Adrenal gland (tissue), 12 donors: ENCODE data around the gene LEMD1. TPM values are rescaled to one million over a fixed set of nuclear protein-coding genes. Genes with fewer than 3 reads are reported as not detected.

Experiments used
- DNase-seq, 7 donors: peaks; one replicate each; pipeline ENCODE4 v3.0.0-alpha.2; 2019 to 2020
- H3K27ac ChIP-seq, 5 donors: fragments of 200-600 bp; sonication (generic) in 4 of 5; 1 replicate in 3 of 5; 2 replicates in 2 of 5; pipeline versions ENCODE4 v1.5.1 to v1.8.0; 2016 to 2020; ENCODE audit warnings: mild to moderate bottlenecking in 1 of 5
- H3K27me3 ChIP-seq: fragments of 200-600 bp; 2 replicates; pipeline ENCODE4 v1.8.0; 2021
- H3K36me3 ChIP-seq, 2 donors: fragments of 200-600 bp; replicated peaks in 1 of 2; 1 replicate in 1 of 2; 2 replicates in 1 of 2; pipeline versions ENCODE4 v1.5.1 to v1.8.0; 2018 to 2022
- H3K4me1 ChIP-seq, 2 donors: fragments of 200-600 bp; replicated peaks in 1 of 2; 1 replicate in 1 of 2; 2 replicates in 1 of 2; pipeline versions ENCODE4 v1.5.1 to v1.8.0; 2018 to 2021
- H3K4me3 ChIP-seq, 4 donors: fragments of 200-600 bp; sonication (generic) in 3 of 4; one replicate each; pipeline ENCODE4 v1.5.1; 2016 to 2018
- H3K9me3 ChIP-seq, 3 donors: fragments of 200-600 bp; sonication (generic) in 1 of 3; replicated peaks in 1 of 3; 1 replicate in 2 of 3; 2 replicates in 1 of 3; pipeline versions ENCODE4 v1.5.1 to v1.8.0; 2016 to 2021
- POLR2A ChIP-seq, 2 donors: fragments of 450-650 bp; IDR thresholded peaks; one replicate each; pipeline ENCODE4 v1.6.1; 2017; ENCODE audit warnings: antibody characterized with exemption in 2 of 2, mild to moderate bottlenecking in 2 of 2, moderate library complexity in 1 of 2
- WGBS, 4 donors: extraction: QIAGEN DNeasy Blood & Tissue Kit in 2 of 4; methylation state at CpG; one replicate each; pipeline versions ENCODE4 v1.1.5 to v1.1.7; 2013 to 2017; 5-methylcytosine and 5-hydroxymethylcytosine counted together
- intact Hi-C, 2 donors: fragments of 100-400 bp; cut with DNase I; formaldehyde crosslinking; loops; one replicate each; pipeline versions ENCODE4 v1.14.1 to v1.15.0; 2022 to 2023
- polyA plus RNA-seq, 3 donors: library from polyadenylated mRNA; stranded (reverse); fragments of 200-250 nt in 2 of 3; fragments of 350-450 nt in 1 of 3; fragmentation: Illumina TruSeq in 1 of 3; extraction: RNeasy Lipid Tissue Mini Kit (QIAGEN cat#74804) in 1 of 3; gene quantifications; one replicate each; pipeline ENCODE4 v1.2.3, GENCODE V29; 2013 to 2014
- total RNA-seq, 9 donors: library from RNA; depleted of rRNA in 4 of 9; stranded (reverse); fragments of >200 nt in 4 of 9; fragments of 120-200 nt in 1 of 9; fragmentation: NEBNext Ultra II Directional in 1 of 9; extraction: Animal tissue kit (Norgen Biotek cat#: 25700) in 1 of 9; gene quantifications; one replicate each; pipeline versions ENCODE4 v1.1.0 to v1.2.4, GENCODE V29; 2013 to 2023
- TF ChIP-seq, protein P1 (sequence below), 6 experiments: fragments of 450-650 bp in 4 of 6; fragments of 200-600 bp in 2 of 6; sonication (generic) in 1 of 6; IDR thresholded peaks; 1 replicate in 5 of 6; 2 replicates in 1 of 6; pipeline versions ENCODE4 v1.5.1 to v1.8.0; 2016 to 2021; ENCODE audit warnings: antibody characterized with exemption in 6 of 6, mild to moderate bottlenecking in 2 of 6, moderate library complexity in 1 of 6
- donor health status: healthy with polysubstance abuse.
- donor health status: Bipolar disorder and iron deficiency.
- donor health status: DM: yes; HTN: yes; CAD: no.
- donor health status: DM: no; HTN: no; CAD: no.
- donor health status: DM: no; HTN: no; CAD: no.
- donor health status: DM: yes; HTN: yes; CAD: no.

The LEMD1 gene
- total and polyA plus RNA-seq, 12 donors: 0.64 TPM; not detected in 11

DNA sequence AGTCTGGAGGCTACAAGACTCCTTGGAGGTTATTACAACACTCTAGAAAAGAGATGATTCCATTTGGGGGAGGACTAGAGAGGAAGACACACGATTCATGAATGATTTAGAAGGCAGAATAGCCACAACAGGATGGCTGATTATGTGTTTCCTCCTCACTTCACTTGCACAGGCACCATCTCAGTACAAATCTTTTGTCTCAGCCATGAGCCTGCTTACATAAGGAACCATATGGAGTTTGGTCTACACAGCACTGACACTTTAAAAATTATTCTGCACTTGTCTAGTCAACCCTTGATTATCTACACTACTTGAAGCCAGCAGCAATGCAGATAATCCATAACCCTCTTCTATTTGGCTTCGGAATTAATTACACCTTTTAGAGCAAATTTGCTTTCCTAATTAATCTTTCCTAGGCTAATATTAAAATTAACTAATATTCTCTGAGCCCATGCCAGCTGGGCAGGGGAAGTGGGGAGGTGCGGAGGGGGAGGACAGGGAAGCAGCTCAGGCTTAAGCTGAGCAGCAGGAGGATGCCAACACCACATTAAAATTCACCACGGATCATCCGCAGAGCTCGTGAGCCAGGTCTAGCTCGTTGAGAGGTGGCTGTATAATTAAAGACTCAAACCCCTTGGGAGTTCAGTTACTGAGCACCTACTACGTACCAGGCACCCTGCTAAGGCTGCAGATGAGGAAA lies 3.2 kb upstream of the LEMD1 start:
- intact Hi-C loops: no loop called here
- Histone ChIP-seq H3K4me3 (no peak overlapping the region), H3K27ac (no peak overlapping the region), H3K4me1 (no peaks in the 10 kb centered on the region), H3K27me3 (no peaks in the 10 kb centered on the region), H3K9me3 (no peaks in the 10 kb centered on the region), H3K36me3 (no peaks in the 10 kb centered on the region)
- DNase-seq: peak in 1 of 7 donors; percentile 36
- no peak for TF ChIP-seq POLR2A (IDR thresholded peaks at IDR 0.05)
- TF ChIP-seq, protein P1, sequence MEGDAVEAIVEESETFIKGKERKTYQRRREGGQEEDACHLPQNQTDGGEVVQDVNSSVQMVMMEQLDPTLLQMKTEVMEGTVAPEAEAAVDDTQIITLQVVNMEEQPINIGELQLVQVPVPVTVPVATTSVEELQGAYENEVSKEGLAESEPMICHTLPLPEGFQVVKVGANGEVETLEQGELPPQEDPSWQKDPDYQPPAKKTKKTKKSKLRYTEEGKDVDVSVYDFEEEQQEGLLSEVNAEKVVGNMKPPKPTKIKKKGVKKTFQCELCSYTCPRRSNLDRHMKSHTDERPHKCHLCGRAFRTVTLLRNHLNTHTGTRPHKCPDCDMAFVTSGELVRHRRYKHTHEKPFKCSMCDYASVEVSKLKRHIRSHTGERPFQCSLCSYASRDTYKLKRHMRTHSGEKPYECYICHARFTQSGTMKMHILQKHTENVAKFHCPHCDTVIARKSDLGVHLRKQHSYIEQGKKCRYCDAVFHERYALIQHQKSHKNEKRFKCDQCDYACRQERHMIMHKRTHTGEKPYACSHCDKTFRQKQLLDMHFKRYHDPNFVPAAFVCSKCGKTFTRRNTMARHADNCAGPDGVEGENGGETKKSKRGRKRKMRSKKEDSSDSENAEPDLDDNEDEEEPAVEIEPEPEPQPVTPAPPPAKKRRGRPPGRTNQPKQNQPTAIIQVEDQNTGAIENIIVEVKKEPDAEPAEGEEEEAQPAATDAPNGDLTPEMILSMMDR (IDR thresholded peaks at IDR 0.05): no peak
- 60 to 70% (median 67%) methylated on average over 8 of the region's 8 CpGs for WGBS, 4 donors

GRCh38 chr1:205423814-205424399 lies 2.1 kb upstream of the LEMD1 start:
- H3K9me3 ChIP-seq: no peaks in the 10 kb centered on the region
- H3K4me3 ChIP-seq: no peak overlapping the region
- intact Hi-C loops: no loop called here
- H3K27ac ChIP-seq: no peak overlapping the region
- 79 to 86% (median 83%) methylated on average over 6 of the region's 6 CpGs for WGBS, 4 donors
- H3K4me1 ChIP-seq: no peaks in the 10 kb centered on the region
- no peaks in the 10 kb centered on the region for H3K36me3 ChIP-seq
- DNase-seq: no peak
- TF ChIP-seq, protein P1 (IDR thresholded peaks at IDR 0.05): no peak
- TF ChIP-seq POLR2A (IDR thresholded peaks at IDR 0.05): no peak
- H3K27me3 ChIP-seq: no peaks in the 10 kb centered on the region

- no peaks in the 10 kb centered on the region for H3K36me3 ChIP-seq
- no peaks in the 10 kb centered on the region for H3K4me1 ChIP-seq
- no peaks in the 10 kb centered on the region for H3K9me3 ChIP-seq
- TF ChIP-seq POLR2A (IDR thresholded peaks at IDR 0.05): no peak
- TF ChIP-seq, protein P1 (IDR thresholded peaks at IDR 0.05): no peak
- DNase-seq: peak in 1 of 7 donors; percentile 11
- 59 to 72% (median 68%) methylated on average over 4 of the region's 4 CpGs for WGBS, 4 donors
- intact Hi-C loops: no loop called here
- H3K27ac ChIP-seq: no peak overlapping the region
- H3K27me3 ChIP-seq: no peaks in the 10 kb centered on the region
- H3K4me3 ChIP-seq: no peak overlapping the region
These were observed 1.3 kb upstream of the LEMD1 start for GRCh38 chr1:205422993-205423642.

DNA sequence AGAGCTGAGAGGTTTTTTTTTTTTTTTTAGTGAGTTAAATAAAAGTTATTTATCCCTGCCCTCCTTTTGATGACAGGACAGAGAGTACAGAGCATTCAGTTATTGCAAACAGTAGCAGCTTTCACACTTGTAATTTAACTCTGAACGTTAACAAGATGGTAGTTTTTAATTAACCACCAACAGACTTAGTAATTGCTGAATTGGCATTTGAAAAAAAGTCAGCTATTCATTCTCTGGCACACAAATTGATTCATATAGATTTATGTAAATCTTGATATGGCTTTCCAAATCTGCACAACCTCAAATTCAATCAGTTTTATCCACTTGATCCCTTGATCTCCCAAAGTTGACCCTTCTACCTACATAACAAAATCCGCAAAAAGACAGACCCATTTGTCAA lies 918 bp downstream of the LEMD1 start:
- H3K9me3 ChIP-seq: no peaks in the 10 kb centered on the region
- H3K27me3 ChIP-seq: no peaks in the 10 kb centered on the region
- H3K4me3 ChIP-seq: no peak overlapping the region
- 70 to 80% (median 77%) methylated on average over 2 of the region's 2 CpGs for WGBS, 4 donors
- TF ChIP-seq POLR2A (IDR thresholded peaks at IDR 0.05): no peak
- TF ChIP-seq, protein P1 (IDR thresholded peaks at IDR 0.05): no peak
- H3K27ac ChIP-seq: no peak overlapping the region
- H3K4me1 ChIP-seq: no peaks in the 10 kb centered on the region
- DNase-seq: no peak
- no peaks in the 10 kb centered on the region for H3K36me3 ChIP-seq
- intact Hi-C loops: no loop called here
